WI38 (cell line): ENCODE data around the gene ZSCAN10.

Experiments
- H3K4me3 ChIP-seq: 2 replicates; pipeline ENCODE4 v1.5.1; 2011; ENCODE audit warnings: low read depth, mild to moderate bottlenecking, control low read depth, low read length
- CTCF ChIP-seq: IDR thresholded peaks from 2 replicates; pipeline ENCODE4 v1.5.1; 2012; ENCODE audit warnings: low read depth, mild to moderate bottlenecking, control low read depth, low read length

ZSCAN10 gene

GRCh38 chr16:3144321-3144983, 45.4 kb upstream of the ZSCAN10 start:
- TF ChIP-seq CTCF, result no peak
- H3K4me3 ChIP-seq, result no peak overlapping the region

- H3K4me3 ChIP-seq, result no peak overlapping the region
- TF ChIP-seq CTCF, result no peak
Observed at GRCh38 chr16:3143598-3144320, 44.7 kb upstream of the ZSCAN10 start.

GRCh38 chr16:3143189-3143588, 44.1 kb upstream of the ZSCAN10 start:
- no peak for TF ChIP-seq CTCF
- H3K4me3 ChIP-seq, result no peak overlapping the region

GRCh38 chr16:3142770-3143169, 43.7 kb upstream of the ZSCAN10 start:
- H3K4me3 ChIP-seq, result no peak overlapping the region
- no peak for TF ChIP-seq CTCF

GRCh38 chr16:3142327-3142726, 43.2 kb upstream of the ZSCAN10 start:
- TF ChIP-seq CTCF, result no peak
- no peak overlapping the region for H3K4me3 ChIP-seq

GRCh38 chr16:3141781-3142311, 42.8 kb upstream of the ZSCAN10 start:
- no peak for TF ChIP-seq CTCF
- H3K4me3 ChIP-seq, result no peak overlapping the region
